GM10248 (cell line): Measurements from ENCODE around the gene TMEM128.
"Not testable (repeated sequence)": the region's sequence is repeated elsewhere in the genome, so short reads cannot be mapped to it uniquely, and the experiment has no call there.

Experiments
- CTCF ChIA-PET: fragments of 300-600 bp; sonication (Branson Sonifier 250); formaldehyde crosslinking; extraction: SDS; loops from one replicate; lab custom pipeline; 2021; ENCODE audit warnings: antibody characterized with exemption; lab: Yijun Ruan, JAX
- POLR2A ChIA-PET: fragments of 350-650 bp; sonication (Branson Sonifier 250); formaldehyde crosslinking; extraction: SDS; loops from one replicate; lab custom pipeline; 2020; ENCODE audit warnings: antibody characterized with exemption; lab: Yijun Ruan, JAX
- DNase-seq: peaks from one replicate; pipeline ENCODE4 v3.0.0; 2012; ENCODE audit errors: extremely low spot score
- TF ChIP-seq, protein P1 (sequence below): IDR thresholded peaks from 2 replicates; pipeline ENCODE4 v1.5.1; 2012; ENCODE audit warnings: mild to moderate bottlenecking, low read depth; ENCODE audit errors: extremely low read depth, missing control alignments, control extremely low read depth

Gene TMEM128

DNA sequence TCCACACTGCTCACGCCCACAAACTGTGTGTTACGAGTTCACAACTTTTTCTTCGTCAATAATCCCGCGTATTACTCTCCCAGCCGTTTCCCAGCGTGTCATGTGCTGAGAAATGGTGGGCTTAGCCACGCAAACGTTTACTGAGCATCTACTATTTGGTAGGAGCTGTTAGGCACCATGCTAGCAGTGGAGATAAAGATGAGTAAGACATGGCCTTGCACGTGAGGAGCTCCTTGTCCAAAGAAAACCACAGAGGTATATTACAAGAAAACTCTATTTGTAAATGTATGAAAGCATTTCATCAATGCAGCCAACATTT lies 821 bp upstream of the TMEM128 start:
- no peak for DNase-seq
- POLR2A ChIA-PET = no interaction called here
- TF ChIP-seq, protein P1, sequence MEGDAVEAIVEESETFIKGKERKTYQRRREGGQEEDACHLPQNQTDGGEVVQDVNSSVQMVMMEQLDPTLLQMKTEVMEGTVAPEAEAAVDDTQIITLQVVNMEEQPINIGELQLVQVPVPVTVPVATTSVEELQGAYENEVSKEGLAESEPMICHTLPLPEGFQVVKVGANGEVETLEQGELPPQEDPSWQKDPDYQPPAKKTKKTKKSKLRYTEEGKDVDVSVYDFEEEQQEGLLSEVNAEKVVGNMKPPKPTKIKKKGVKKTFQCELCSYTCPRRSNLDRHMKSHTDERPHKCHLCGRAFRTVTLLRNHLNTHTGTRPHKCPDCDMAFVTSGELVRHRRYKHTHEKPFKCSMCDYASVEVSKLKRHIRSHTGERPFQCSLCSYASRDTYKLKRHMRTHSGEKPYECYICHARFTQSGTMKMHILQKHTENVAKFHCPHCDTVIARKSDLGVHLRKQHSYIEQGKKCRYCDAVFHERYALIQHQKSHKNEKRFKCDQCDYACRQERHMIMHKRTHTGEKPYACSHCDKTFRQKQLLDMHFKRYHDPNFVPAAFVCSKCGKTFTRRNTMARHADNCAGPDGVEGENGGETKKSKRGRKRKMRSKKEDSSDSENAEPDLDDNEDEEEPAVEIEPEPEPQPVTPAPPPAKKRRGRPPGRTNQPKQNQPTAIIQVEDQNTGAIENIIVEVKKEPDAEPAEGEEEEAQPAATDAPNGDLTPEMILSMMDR = no peak
- CTCF ChIA-PET = interaction anchor here (0.8 to 4.1 kb wide), 4 partner anchors 14 to 88 kb away, joined by 3 to 17 read pairs (median 6); no protein-coding TSS in a partner anchor

DNA sequence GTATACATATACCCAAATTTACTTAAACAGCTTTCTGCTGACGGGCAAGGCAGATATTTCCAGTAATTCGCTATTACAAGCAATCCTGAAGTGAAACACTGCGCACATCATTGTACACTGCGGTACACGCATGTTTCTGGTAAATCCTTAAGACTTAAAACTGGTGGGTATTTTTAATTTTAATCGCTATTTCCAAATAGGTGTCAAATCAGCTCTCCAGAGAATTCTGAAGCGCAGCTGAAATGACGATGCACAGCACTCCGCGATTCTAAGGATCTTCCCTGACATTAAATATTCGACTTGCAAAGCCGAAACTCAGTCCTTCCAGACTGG lies 361 bp downstream of the TMEM128 start:
- POLR2A ChIA-PET = no interaction called here
- CTCF ChIA-PET = interaction anchor here (0.7 to 1.8 kb wide), 7 partner anchors 9 to 273 kb away, joined by 3 to 8 read pairs (median 3); no protein-coding TSS in a partner anchor
- no peak for DNase-seq
- TF ChIP-seq, protein P1 = no peak

DNA sequence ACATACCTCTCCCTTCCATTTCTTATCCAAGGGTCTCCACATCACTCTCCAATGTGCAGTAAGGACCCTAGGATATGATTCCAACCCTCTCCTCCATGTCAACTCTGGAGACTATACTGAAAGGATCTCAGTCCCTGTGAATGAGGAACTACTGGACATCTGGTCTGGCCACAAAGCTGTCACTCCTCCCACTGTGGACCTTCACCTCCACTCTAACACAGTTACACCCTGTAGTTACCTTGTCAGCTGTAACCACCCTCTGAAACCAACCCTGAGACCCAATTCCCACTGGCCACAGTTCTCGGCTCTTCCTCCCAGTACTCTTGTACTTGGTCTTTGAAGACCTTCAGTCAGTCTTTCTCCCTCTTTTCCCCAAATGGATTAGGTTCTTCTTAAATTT lies 2.9 kb downstream of the TMEM128 start:
- no peak for DNase-seq
- ChIA-PET POLR2A (no interaction called here), CTCF (no interaction called here)
- TF ChIP-seq, protein P1 = no peak

DNA sequence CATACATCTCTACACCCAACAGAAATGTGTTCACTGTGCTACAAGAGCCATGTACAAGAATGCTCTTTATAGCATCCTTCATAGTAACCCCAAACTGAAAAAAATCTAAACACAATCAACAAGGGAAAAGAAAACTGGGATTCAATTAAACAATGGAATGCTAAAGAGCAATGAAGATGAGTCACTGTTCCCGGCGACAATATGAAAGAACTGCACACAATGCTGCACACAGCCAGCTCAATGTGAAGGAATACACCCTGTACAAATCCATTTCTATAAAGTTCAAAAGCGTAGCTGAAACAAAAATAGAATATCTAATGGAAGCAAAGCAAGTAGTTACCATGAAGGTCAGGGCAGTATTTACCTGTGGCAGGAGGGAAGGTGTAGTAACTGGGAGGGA lies 8.5 kb downstream of the TMEM128 start:
- CTCF ChIA-PET, DNase-seq, POLR2A ChIA-PET: not testable (repeated sequence)

DNA sequence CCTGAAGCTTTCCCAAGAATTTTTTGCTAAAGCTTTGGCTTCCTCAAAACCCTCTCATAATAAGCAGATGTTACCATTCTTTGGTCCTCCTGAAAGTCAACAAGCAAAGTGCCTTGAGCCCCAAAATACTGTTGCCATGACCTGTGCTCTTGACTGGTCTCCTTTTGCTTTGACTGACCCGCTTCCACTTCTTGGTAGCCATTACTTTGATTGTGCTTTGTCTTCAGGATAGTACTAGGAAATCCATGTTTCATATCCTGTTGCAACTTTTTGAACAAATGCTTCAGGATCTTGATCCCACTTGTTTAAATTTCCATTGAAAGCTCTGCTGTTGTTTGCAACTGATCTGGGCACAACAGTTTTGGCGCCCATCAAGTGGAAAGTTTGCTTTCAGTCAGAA lies 14.4 kb downstream of the TMEM128 start:
- DNase-seq = no peak
- CTCF ChIA-PET = no interaction called here
- TF ChIP-seq, protein P1 = no peak
- POLR2A ChIA-PET = no interaction called here

DNA sequence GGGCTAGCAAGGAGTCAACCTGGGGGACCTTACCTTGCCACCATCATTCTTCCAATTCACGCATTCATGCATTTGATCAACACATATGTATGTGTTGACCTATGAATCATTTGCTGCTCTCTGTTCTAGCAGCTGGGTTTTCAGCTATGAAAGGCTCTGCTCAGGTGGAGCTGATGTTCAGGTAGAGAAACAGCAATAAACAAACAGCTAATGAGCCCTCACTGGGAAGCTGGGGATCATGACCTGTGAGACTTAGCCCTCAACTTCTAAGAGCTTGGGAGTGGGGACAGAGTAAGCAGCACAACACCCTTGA lies 19.7 kb downstream of the TMEM128 start:
- DNase-seq = no peak
- ChIA-PET POLR2A (no interaction called here), CTCF (no interaction called here)
- TF ChIP-seq, protein P1 = no peak

DNA sequence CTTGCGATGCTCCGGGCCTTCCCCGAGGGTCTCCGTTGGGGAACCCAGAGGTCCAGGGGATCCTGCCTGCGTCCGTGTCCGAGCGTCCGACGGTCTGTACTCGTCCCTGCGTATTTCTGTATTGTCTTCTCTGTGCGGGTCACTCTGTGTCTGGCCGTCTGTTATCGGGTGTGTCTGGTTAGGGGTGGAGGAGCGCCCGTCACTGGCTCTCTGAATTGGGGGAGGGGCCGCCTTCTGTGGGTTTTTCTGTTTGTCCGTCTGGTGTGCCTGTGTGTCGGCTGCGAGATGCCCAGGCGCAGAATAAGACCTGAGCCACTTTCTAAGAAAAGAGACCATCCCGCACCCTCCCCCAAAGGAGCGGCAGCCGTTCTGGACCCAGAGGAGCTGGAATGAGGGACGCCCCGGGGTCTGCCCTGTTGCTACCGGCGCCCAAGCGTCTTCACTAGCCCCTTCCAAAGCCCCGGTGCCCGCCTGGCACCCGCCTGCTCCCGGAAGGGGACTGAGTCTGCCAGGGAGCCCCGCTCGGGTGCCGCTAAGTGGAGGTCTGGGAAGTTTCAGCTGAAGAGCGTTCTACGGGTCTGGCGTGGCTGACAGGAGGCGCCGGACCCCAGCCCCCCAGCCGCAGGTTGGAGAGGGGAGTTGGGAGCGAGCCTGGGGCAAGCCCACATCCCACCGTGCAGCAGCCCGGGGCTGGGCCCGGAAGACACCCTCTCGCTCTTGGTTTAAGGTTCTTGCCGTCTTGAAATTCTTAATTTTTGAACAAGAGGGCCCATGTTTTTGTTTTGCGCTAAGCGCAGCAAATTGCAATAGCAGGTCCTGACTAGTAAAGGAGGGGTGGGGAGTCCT lies 20.3 kb downstream of the TMEM128 start:
- TF ChIP-seq, protein P1 = no peak
- ChIA-PET POLR2A (no interaction called here), CTCF (no interaction called here)
- no peak for DNase-seq
